ENCODE data around the gene TSFM. TPM values are rescaled to one million over a fixed set of nuclear protein-coding genes. Genes with fewer than 3 reads are reported as not detected.

The TSFM gene
- total and polyA plus RNA-seq, 4 donors, result 15.0 to 22.9 (median 19.3) TPM

- H3K27me3 ChIP-seq (ENCODE audit: control insufficient read depth in 1 of 2, insufficient read depth in 2 of 2, low read length in 1 of 2), result no peaks in the 10 kb centered on the region
- H3K36me3 ChIP-seq (ENCODE audit: control insufficient read depth in 1 of 2, insufficient read depth in 2 of 2, low read length in 1 of 2), result peaks cover 13 to 43% of the 10 kb centered on the region in 2 donors
- no peak overlapping the region for H3K4me3 ChIP-seq (ENCODE audit: low read length in 2 of 2)
- no peaks in the 10 kb centered on the region for H3K9me3 ChIP-seq (ENCODE audit: control insufficient read depth, low read length)
- no peak for ATAC-seq (ENCODE audit: low FRiP score)
- intact Hi-C loops (cut with DNase I), result no loop called here
- 89 to 90% methylated on average over 1 of the region's 1 CpG for WGBS, 2 donors
- H3K4me1 ChIP-seq (ENCODE audit: control insufficient read depth in 1 of 2, insufficient read depth in 2 of 2, low read length in 2 of 2), result peaks cover 0 to 6% of the 10 kb centered on the region in 2 donors
- no peak for DNase-seq
- no peak overlapping the region for H3K27ac ChIP-seq (ENCODE audit: low read depth in 1 of 2, low read length in 2 of 2)
Observed at GRCh38 chr12:57826966-57827365, 44.4 kb downstream of the TSFM start.

GRCh38 chr12:57829025-57829777, 46.6 kb downstream of the TSFM start:
- H3K27ac ChIP-seq (ENCODE audit: low read depth in 1 of 2, low read length in 2 of 2), result no peak overlapping the region
- H3K9me3 ChIP-seq (ENCODE audit: control insufficient read depth, low read length), result no peaks in the 10 kb centered on the region
- WGBS, 2 donors, result 41 to 45% methylated on average over 10 of the region's 10 CpGs
- peaks cover 0 to 17% of the 10 kb centered on the region in 2 donors for H3K4me1 ChIP-seq (ENCODE audit: control insufficient read depth in 1 of 2, insufficient read depth in 2 of 2, low read length in 2 of 2)
- intact Hi-C loops (cut with DNase I), result no loop called here
- no peak for DNase-seq
- no peaks in the 10 kb centered on the region for H3K27me3 ChIP-seq (ENCODE audit: control insufficient read depth in 1 of 2, insufficient read depth in 2 of 2, low read length in 1 of 2)
- peaks cover 4 to 30% of the 10 kb centered on the region in 2 donors for H3K36me3 ChIP-seq (ENCODE audit: control insufficient read depth in 1 of 2, insufficient read depth in 2 of 2, low read length in 1 of 2)
- H3K4me3 ChIP-seq (ENCODE audit: low read length in 2 of 2), result no peak overlapping the region
- ATAC-seq (ENCODE audit: low FRiP score), result no peak

GRCh38 chr12:57830393-57830792, 47.8 kb downstream of the TSFM start:
- DNase-seq (no peak), ATAC-seq (ENCODE audit: low FRiP score) (no peak)
- H3K27me3 ChIP-seq (ENCODE audit: control insufficient read depth in 1 of 2, insufficient read depth in 2 of 2, low read length in 1 of 2), result no peaks in the 10 kb centered on the region
- H3K9me3 ChIP-seq (ENCODE audit: control insufficient read depth, low read length), result no peaks in the 10 kb centered on the region
- WGBS, 2 donors, result 77 to 85% methylated on average over 2 of the region's 2 CpGs
- intact Hi-C loops (cut with DNase I), result loop anchor here (2.0 kb wide), 2 partner anchors 72 to 74 kb away; no protein-coding TSS in a partner anchor
- H3K4me3 ChIP-seq (ENCODE audit: low read length in 2 of 2), result no peak overlapping the region
- peaks cover 0 to 17% of the 10 kb centered on the region in 2 donors for H3K4me1 ChIP-seq (ENCODE audit: control insufficient read depth in 1 of 2, insufficient read depth in 2 of 2, low read length in 2 of 2)
- H3K27ac ChIP-seq (ENCODE audit: low read depth in 1 of 2, low read length in 2 of 2), result peak overlapping the region in 1 of 2 donors; percentile 22
- peaks cover 4 to 22% of the 10 kb centered on the region in 2 donors for H3K36me3 ChIP-seq (ENCODE audit: control insufficient read depth in 1 of 2, insufficient read depth in 2 of 2, low read length in 1 of 2)

GRCh38 chr12:57832966-57833365, 50.4 kb downstream of the TSFM start:
- WGBS, 2 donors, result 8 to 13% methylated on average over 10 of the region's 10 CpGs
- Histone ChIP-seq H3K27me3 (ENCODE audit: control insufficient read depth in 1 of 2, insufficient read depth in 2 of 2, low read length in 1 of 2) (no peaks in the 10 kb centered on the region), H3K27ac (ENCODE audit: low read depth in 1 of 2, low read length in 2 of 2) (peak overlapping the region in 1 of 2 donors; percentile 28), H3K9me3 (ENCODE audit: control insufficient read depth, low read length) (no peaks in the 10 kb centered on the region), H3K36me3 (ENCODE audit: control insufficient read depth in 1 of 2, insufficient read depth in 2 of 2, low read length in 1 of 2) (peaks cover 0 to 4% of the 10 kb centered on the region in 2 donors), H3K4me1 (ENCODE audit: control insufficient read depth in 1 of 2, insufficient read depth in 2 of 2, low read length in 2 of 2) (peaks cover 0 to 17% of the 10 kb centered on the region in 2 donors), H3K4me3 (ENCODE audit: low read length in 2 of 2) (no peak overlapping the region)
- DNase-seq (no peak), ATAC-seq (ENCODE audit: low FRiP score) (no peak)
- intact Hi-C loops (cut with DNase I), result no loop called here

GRCh38 chr12:57833672-57834071, 51.1 kb downstream of the TSFM start:
- intact Hi-C loops (cut with DNase I), result no loop called here
- WGBS, 2 donors, result 44 to 58% methylated on average over 3 of the region's 3 CpGs
- H3K9me3 ChIP-seq (ENCODE audit: control insufficient read depth, low read length), result no peaks in the 10 kb centered on the region
- H3K27ac ChIP-seq (ENCODE audit: low read depth in 1 of 2, low read length in 2 of 2), result peak overlapping the region in 1 of 2 donors; percentile 43
- H3K4me3 ChIP-seq (ENCODE audit: low read length in 2 of 2), result no peak overlapping the region
- DNase-seq, result no peak
- no peak for ATAC-seq (ENCODE audit: low FRiP score)
- H3K27me3 ChIP-seq (ENCODE audit: control insufficient read depth in 1 of 2, insufficient read depth in 2 of 2, low read length in 1 of 2), result no peaks in the 10 kb centered on the region
- H3K36me3 ChIP-seq (ENCODE audit: control insufficient read depth in 1 of 2, insufficient read depth in 2 of 2, low read length in 1 of 2), result peaks cover 0 to 4% of the 10 kb centered on the region in 2 donors
- peaks cover 0 to 17% of the 10 kb centered on the region in 2 donors for H3K4me1 ChIP-seq (ENCODE audit: control insufficient read depth in 1 of 2, insufficient read depth in 2 of 2, low read length in 2 of 2)

- intact Hi-C loops (cut with DNase I), result no loop called here
- ATAC-seq (ENCODE audit: low FRiP score) (no peak), DNase-seq (no peak)
- peaks cover 0 to under 1% of the 10 kb centered on the region in 2 donors for H3K36me3 ChIP-seq (ENCODE audit: control insufficient read depth in 1 of 2, insufficient read depth in 2 of 2, low read length in 1 of 2)
- H3K4me3 ChIP-seq (ENCODE audit: low read length in 2 of 2), result no peak overlapping the region
- H3K4me1 ChIP-seq (ENCODE audit: control insufficient read depth in 1 of 2, insufficient read depth in 2 of 2, low read length in 2 of 2), result peaks cover 0 to 17% of the 10 kb centered on the region in 2 donors
- 0 to 13% methylated on average over 1 of the region's 1 CpG for WGBS, 2 donors
- H3K27ac ChIP-seq (ENCODE audit: low read depth in 1 of 2, low read length in 2 of 2), result peak overlapping the region in 1 of 2 donors; percentile 43
- H3K9me3 ChIP-seq (ENCODE audit: control insufficient read depth, low read length), result no peaks in the 10 kb centered on the region
- H3K27me3 ChIP-seq (ENCODE audit: control insufficient read depth in 1 of 2, insufficient read depth in 2 of 2, low read length in 1 of 2), result no peaks in the 10 kb centered on the region
Observed at GRCh38 chr12:57834086-57834876, 51.7 kb downstream of the TSFM start.

- Histone ChIP-seq H3K27ac (ENCODE audit: low read depth in 1 of 2, low read length in 2 of 2) (peak overlapping the region in 1 of 2 donors; percentile 65), H3K36me3 (ENCODE audit: control insufficient read depth in 1 of 2, insufficient read depth in 2 of 2, low read length in 1 of 2) (no peaks in the 10 kb centered on the region), H3K4me3 (ENCODE audit: low read length in 2 of 2) (no peak overlapping the region), H3K9me3 (ENCODE audit: control insufficient read depth, low read length) (no peaks in the 10 kb centered on the region), H3K4me1 (ENCODE audit: control insufficient read depth in 1 of 2, insufficient read depth in 2 of 2, low read length in 2 of 2) (peaks cover 10 to 13% of the 10 kb centered on the region in 2 donors), H3K27me3 (ENCODE audit: control insufficient read depth in 1 of 2, insufficient read depth in 2 of 2, low read length in 1 of 2) (no peaks in the 10 kb centered on the region)
- intact Hi-C loops (cut with DNase I), result no loop called here
- ATAC-seq (ENCODE audit: low FRiP score), result no peak
- no peak for DNase-seq
- WGBS, 2 donors, result 21 to 29% methylated on average over 9 of the region's 9 CpGs
Observed at GRCh38 chr12:57835366-57836288, 53.0 kb downstream of the TSFM start.
